Measurements from ENCODE around the gene ABCD4. TPM values are rescaled to one million over a fixed set of nuclear protein-coding genes. Genes with fewer than 3 reads are reported as not detected.

ABCD4 gene
- total and polyA plus RNA-seq, 2 donors (not counting 3 experiments of a cell fraction or from before 2014, with no cell fraction given), result 58.2 to 84.2 TPM

- Histone ChIP-seq H4K20me1 (replicated peaks; ENCODE audit: control insufficient read depth, extremely low read depth, insufficient read depth, low read length) (no peaks in the 10 kb centered on the region), H3K79me2 (ENCODE audit: control insufficient read depth, insufficient read depth, low read length) (no peaks in the 10 kb centered on the region), H3K9me3 (replicated peaks; ENCODE audit: control insufficient read depth, insufficient read depth, low read length) (no peaks in the 10 kb centered on the region), H3K9ac (replicated peaks; ENCODE audit: extremely low read depth, insufficient read depth, low read length) (no peak overlapping the region), H3K4me2 (ENCODE audit: insufficient read depth, low read length) (no peak overlapping the region), H3K9me1 (replicated peaks; ENCODE audit: control insufficient read depth, extremely low read depth, insufficient read depth, low read length) (no peaks in the 10 kb centered on the region), H3K36me3 (ENCODE audit: control insufficient read depth in 2 of 2, extremely low read depth in 1 of 2, insufficient read depth in 2 of 2, low read length in 2 of 2) (no peaks in the 10 kb centered on the region), H3K4me3 (replicated peaks in 1 of 3; ENCODE audit: insufficient read depth in 1 of 3, low read depth in 1 of 3, low read length in 3 of 3) (no peak overlapping the region), H3K27me3 (ENCODE audit: control insufficient read depth in 2 of 2, insufficient read depth in 2 of 2, low read length in 2 of 2) (peaks cover 61 to 70% of the 10 kb centered on the region in 2 experiments), H3K27ac (ENCODE audit: insufficient read depth, low read depth, low read length) (no peak overlapping the region), H3K4me1 (ENCODE audit: control insufficient read depth, extremely low read depth, insufficient read depth, low read length) (peaks cover 3% of the 10 kb centered on the region), H2AFZ (ENCODE audit: low read depth, low read length) (no peak overlapping the region)
- POLR2A ChIA-PET, result no interaction called here
- FAIRE-seq, result no peak
- dilution Hi-C loops (cut with MboI; ENCODE audit: extremely low pct_ligation_motif_present, low sequenced_read_pairs) (no loop called here), intact Hi-C loops (cut with micrococcal nuclease) (no loop called here)
- TF ChIP-seq POLR2AphosphoS5 (IDR thresholded peaks at IDR 0.05; ENCODE audit: insufficient read depth, low read depth, low read length), result no peak
- no TSS peak for BruUV-seq (replicated peaks)
- DNase-seq (ENCODE audit: low read depth, low spot score), result no peak
- CTCF ChIA-PET, result no interaction called here
Observed at GRCh38 chr14:74244115-74244514, 58.6 kb downstream of the ABCD4 start.

DNA sequence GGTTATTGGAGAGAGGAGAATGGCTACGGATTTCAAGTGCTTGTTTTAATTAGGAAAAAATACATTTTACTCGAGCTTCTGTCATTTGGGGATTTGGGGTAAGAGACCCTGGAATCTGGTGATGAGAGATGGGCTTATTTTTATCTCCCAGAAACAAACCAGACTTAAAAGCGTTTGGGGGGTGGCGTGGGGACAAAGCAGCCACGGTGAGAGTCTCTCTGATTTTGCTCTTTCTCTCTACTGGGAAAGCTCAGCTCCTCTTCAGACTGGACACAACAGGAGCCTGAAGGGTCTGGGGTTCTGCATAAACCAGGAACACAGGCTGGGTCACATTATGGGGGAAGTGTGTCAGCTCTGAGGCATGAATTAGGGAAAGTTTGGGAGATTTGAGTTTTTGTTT is 59.7 kb downstream of the ABCD4 start:
- POLR2A ChIA-PET, result no interaction called here
- Histone ChIP-seq H4K20me1 (replicated peaks; ENCODE audit: control insufficient read depth, extremely low read depth, insufficient read depth, low read length) (no peaks in the 10 kb centered on the region), H3K9ac (replicated peaks; ENCODE audit: extremely low read depth, insufficient read depth, low read length) (no peak overlapping the region), H3K36me3 (ENCODE audit: control insufficient read depth in 2 of 2, extremely low read depth in 1 of 2, insufficient read depth in 2 of 2, low read length in 2 of 2) (no peaks in the 10 kb centered on the region), H3K79me2 (ENCODE audit: control insufficient read depth, insufficient read depth, low read length) (no peaks in the 10 kb centered on the region), H3K9me3 (replicated peaks; ENCODE audit: control insufficient read depth, insufficient read depth, low read length) (no peaks in the 10 kb centered on the region), H3K9me1 (replicated peaks; ENCODE audit: control insufficient read depth, extremely low read depth, insufficient read depth, low read length) (no peaks in the 10 kb centered on the region), H3K4me1 (ENCODE audit: control insufficient read depth, extremely low read depth, insufficient read depth, low read length) (peaks cover 3% of the 10 kb centered on the region), H2AFZ (ENCODE audit: low read depth, low read length) (no peak overlapping the region), H3K4me2 (ENCODE audit: insufficient read depth, low read length) (no peak overlapping the region), H3K27ac (ENCODE audit: insufficient read depth, low read depth, low read length) (no peak overlapping the region), H3K27me3 (ENCODE audit: control insufficient read depth in 2 of 2, insufficient read depth in 2 of 2, low read length in 2 of 2) (peaks cover 72 to 81% of the 10 kb centered on the region in 2 experiments), H3K4me3 (replicated peaks in 1 of 3; ENCODE audit: insufficient read depth in 1 of 3, low read depth in 1 of 3, low read length in 3 of 3) (no peak overlapping the region)
- no peak for TF ChIP-seq POLR2A (IDR thresholded peaks at IDR 0.05; ENCODE audit: low read depth, low read length)
- TF ChIP-seq MYC (IDR thresholded peaks at IDR 0.05; ENCODE audit: low read depth, low read length), result no peak
- TF ChIP-seq GATA2 (IDR thresholded peaks at IDR 0.05; ENCODE audit: insufficient read depth, insufficient read length, low read depth, low read length), result no peak
- no peak for TF ChIP-seq FOS (IDR thresholded peaks at IDR 0.05; ENCODE audit: borderline replicate concordance, insufficient read depth, low read length)
- no peak for TF ChIP-seq EZH2 (IDR thresholded peaks at IDR 0.05; ENCODE audit: borderline replicate concordance, low read depth, low read length, severe bottlenecking)
- TF ChIP-seq POLR2AphosphoS5 (IDR thresholded peaks at IDR 0.05; ENCODE audit: insufficient read depth, low read depth, low read length), result no peak
- TF ChIP-seq, protein P1, sequence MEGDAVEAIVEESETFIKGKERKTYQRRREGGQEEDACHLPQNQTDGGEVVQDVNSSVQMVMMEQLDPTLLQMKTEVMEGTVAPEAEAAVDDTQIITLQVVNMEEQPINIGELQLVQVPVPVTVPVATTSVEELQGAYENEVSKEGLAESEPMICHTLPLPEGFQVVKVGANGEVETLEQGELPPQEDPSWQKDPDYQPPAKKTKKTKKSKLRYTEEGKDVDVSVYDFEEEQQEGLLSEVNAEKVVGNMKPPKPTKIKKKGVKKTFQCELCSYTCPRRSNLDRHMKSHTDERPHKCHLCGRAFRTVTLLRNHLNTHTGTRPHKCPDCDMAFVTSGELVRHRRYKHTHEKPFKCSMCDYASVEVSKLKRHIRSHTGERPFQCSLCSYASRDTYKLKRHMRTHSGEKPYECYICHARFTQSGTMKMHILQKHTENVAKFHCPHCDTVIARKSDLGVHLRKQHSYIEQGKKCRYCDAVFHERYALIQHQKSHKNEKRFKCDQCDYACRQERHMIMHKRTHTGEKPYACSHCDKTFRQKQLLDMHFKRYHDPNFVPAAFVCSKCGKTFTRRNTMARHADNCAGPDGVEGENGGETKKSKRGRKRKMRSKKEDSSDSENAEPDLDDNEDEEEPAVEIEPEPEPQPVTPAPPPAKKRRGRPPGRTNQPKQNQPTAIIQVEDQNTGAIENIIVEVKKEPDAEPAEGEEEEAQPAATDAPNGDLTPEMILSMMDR (IDR thresholded peaks at IDR 0.05; ENCODE audit: extremely low read depth in 1 of 2, insufficient read depth in 1 of 2, low read depth in 1 of 2, low read length in 2 of 2), result no peak
- no peak for TF ChIP-seq JUN (IDR thresholded peaks at IDR 0.05; ENCODE audit: borderline replicate concordance, insufficient read depth, insufficient read length, low read depth)
- TF ChIP-seq, protein P2, sequence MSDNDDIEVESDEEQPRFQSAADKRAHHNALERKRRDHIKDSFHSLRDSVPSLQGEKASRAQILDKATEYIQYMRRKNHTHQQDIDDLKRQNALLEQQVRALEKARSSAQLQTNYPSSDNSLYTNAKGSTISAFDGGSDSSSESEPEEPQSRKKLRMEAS (IDR thresholded peaks at IDR 0.05; ENCODE audit: insufficient read depth, insufficient read length), result no peak
- intact Hi-C loops (cut with micrococcal nuclease) (no loop called here), dilution Hi-C loops (cut with MboI; ENCODE audit: extremely low pct_ligation_motif_present, low sequenced_read_pairs) (no loop called here)
- no peak for DNase-seq (ENCODE audit: low read depth, low spot score)
- no TSS peak for BruUV-seq (replicated peaks)
- FAIRE-seq, result no peak
- CTCF ChIA-PET, result interaction anchor here (2.0 kb wide), 1 partner anchor 9 kb away, joined by 7 read pairs; no protein-coding TSS in a partner anchor
